ENCODE measurements around the gene NDE1.

DNA sequence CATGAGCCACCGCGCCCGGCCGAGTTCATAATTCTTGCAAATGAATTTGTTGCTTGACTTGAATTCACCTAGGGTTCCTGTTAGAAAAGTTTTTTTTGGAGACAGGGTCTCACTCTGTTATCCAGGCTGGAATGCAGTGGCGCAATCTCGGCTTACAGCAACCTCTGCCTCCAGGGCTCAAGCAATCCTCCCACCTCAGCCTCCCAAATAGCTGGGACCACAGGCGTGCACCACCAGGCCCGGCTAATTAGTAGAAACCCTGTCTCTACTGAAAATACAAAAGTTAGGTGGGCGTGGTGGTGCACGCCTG is 107.0 kb downstream of the NDE1 start:
- TF ChIP-seq, protein P1, sequence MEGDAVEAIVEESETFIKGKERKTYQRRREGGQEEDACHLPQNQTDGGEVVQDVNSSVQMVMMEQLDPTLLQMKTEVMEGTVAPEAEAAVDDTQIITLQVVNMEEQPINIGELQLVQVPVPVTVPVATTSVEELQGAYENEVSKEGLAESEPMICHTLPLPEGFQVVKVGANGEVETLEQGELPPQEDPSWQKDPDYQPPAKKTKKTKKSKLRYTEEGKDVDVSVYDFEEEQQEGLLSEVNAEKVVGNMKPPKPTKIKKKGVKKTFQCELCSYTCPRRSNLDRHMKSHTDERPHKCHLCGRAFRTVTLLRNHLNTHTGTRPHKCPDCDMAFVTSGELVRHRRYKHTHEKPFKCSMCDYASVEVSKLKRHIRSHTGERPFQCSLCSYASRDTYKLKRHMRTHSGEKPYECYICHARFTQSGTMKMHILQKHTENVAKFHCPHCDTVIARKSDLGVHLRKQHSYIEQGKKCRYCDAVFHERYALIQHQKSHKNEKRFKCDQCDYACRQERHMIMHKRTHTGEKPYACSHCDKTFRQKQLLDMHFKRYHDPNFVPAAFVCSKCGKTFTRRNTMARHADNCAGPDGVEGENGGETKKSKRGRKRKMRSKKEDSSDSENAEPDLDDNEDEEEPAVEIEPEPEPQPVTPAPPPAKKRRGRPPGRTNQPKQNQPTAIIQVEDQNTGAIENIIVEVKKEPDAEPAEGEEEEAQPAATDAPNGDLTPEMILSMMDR (optimal IDR thresholded peaks at IDR 0.05 in 1 of 3, IDR thresholded peaks at IDR 0.05 in 1 of 3, conservative IDR thresholded peaks at IDR 0.05 in 1 of 3; ENCODE audit: extremely low read depth in 1 of 3, insufficient read depth in 2 of 3, low read length in 3 of 3): no peak
- TF ChIP-seq EZH2 (IDR thresholded peaks at IDR 0.05; ENCODE audit: low read length): no peak

Measured in keratinocyte (primary cell).